ENCODE results near the gene TCF25.
A peak's percentile ranks its signal among the peaks of the same experiment; 100 is the strongest.

Gene TCF25

GRCh38 chr16:89915303-89916232 is 42.2 kb downstream of the TCF25 start:
- no peak for DNase-seq (ENCODE audit: low read depth in 2 of 2)
- TF ChIP-seq CTCF (IDR thresholded peaks at IDR 0.05; ENCODE audit: low read depth, low read length) = no peak
- no peak overlapping the region for H3K4me3 ChIP-seq (replicated peaks in 1 of 2; ENCODE audit: low read depth in 2 of 2, low read length in 2 of 2)

GRCh38 chr16:89917773-89918452 is 44.5 kb downstream of the TCF25 start:
- H3K4me3 ChIP-seq (replicated peaks in 1 of 2; ENCODE audit: low read depth in 2 of 2, low read length in 2 of 2) = peak overlapping the region; percentile 36 to 44
- TF ChIP-seq CTCF (IDR thresholded peaks at IDR 0.05; ENCODE audit: low read depth, low read length) = no peak
- DNase-seq (ENCODE audit: low read depth in 2 of 2) = peak; percentile 74 to 96

- peak; percentile 45 to 66 for DNase-seq (ENCODE audit: low read depth in 2 of 2)
- H3K4me3 ChIP-seq (replicated peaks in 1 of 2; ENCODE audit: low read depth in 2 of 2, low read length in 2 of 2) = peak within 1 kb of the TSS; percentile 36 to 44
- TF ChIP-seq CTCF (IDR thresholded peaks at IDR 0.05; ENCODE audit: low read depth, low read length) = peak; percentile 67
These were observed 45.3 kb downstream of the TCF25 start, which contains the start of gene MC1R for GRCh38 chr16:89918453-89919347. TSS of gene MC1R (plus strand) at chr16:89918862. CDS start at chr16:89919259, 397 bp downstream.

- DNase-seq (ENCODE audit: low read depth in 2 of 2) = no peak
- no peak overlapping the region for H3K4me3 ChIP-seq (replicated peaks in 1 of 2; ENCODE audit: low read depth in 2 of 2, low read length in 2 of 2)
- TF ChIP-seq CTCF (IDR thresholded peaks at IDR 0.05; ENCODE audit: low read depth, low read length) = no peak
These were observed 46.4 kb downstream of the TCF25 start for GRCh38 chr16:89919535-89920406.

GRCh38 chr16:89920723-89921122 is 47.3 kb downstream of the TCF25 start:
- TF ChIP-seq CTCF (IDR thresholded peaks at IDR 0.05; ENCODE audit: low read depth, low read length) = no peak
- DNase-seq (ENCODE audit: low read depth in 2 of 2) = peak; percentile 24 to 40
- H3K4me3 ChIP-seq (replicated peaks in 1 of 2; ENCODE audit: low read depth in 2 of 2, low read length in 2 of 2) = no peak overlapping the region
